HepG2 (cell line): Measurements from ENCODE around the gene NAV2. TPM values are rescaled to one million over a fixed set of nuclear protein-coding genes. Genes with fewer than 3 reads are reported as not detected.

Experiments
- ARID2 ChIP-seq: sonication (generic); formaldehyde crosslinking; IDR thresholded peaks from 2 replicates; pipeline ENCODE4 v1.8.1; 2022; ENCODE audit warnings: mild to moderate bottlenecking, missing genetic modification reagents, borderline replicate concordance
- NR2F2 ChIP-seq: IDR thresholded peaks from 2 replicates; pipeline ENCODE4 v1.6.1; 2012; ENCODE audit warnings: low read depth, inconsistent platforms, borderline replicate concordance
- RFXAP ChIP-seq: sonication (generic); formaldehyde crosslinking; IDR thresholded peaks from 2 replicates; pipeline ENCODE4 v1.4.0; 2020; ENCODE audit warnings: missing genetic modification reagents, borderline replicate concordance
- ZNF615 ChIP-seq: sonication (generic); formaldehyde crosslinking; IDR thresholded peaks from 2 replicates; pipeline ENCODE4 v1.5.0; 2020; ENCODE audit warnings: mild to moderate bottlenecking, missing genetic modification reagents, borderline replicate concordance
- ZNF800 ChIP-seq: sonication (generic); formaldehyde crosslinking; IDR thresholded peaks from 2 replicates; pipeline ENCODE4 v1.4.0; 2020; ENCODE audit warnings: missing genetic modification reagents
- polyA plus RNA-seq, 8 experiments: library from polyadenylated mRNA; depleted of rRNA in 3 of 8; stranded (reverse) in 7 of 8; unstranded in 1 of 8; fragments of >200 nt; fragmentation: Illumina TruSeq in 4 of 8; extraction: Trizol in 4 of 8; gene quantifications; 2 replicates each; pipeline versions ENCODE4 v1.2.1 to v1.2.3, GENCODE V29; 2011 to 2016; ENCODE audit warnings: low read depth in 4 of 8, missing spikeins in 1 of 8, mixed read lengths in 1 of 8; ENCODE audit not compliant: insufficient read depth in 1 of 8
- total RNA-seq, 5 experiments: library from RNA; depleted of rRNA; stranded (reverse); fragments of >200 nt; fragmentation: Illumina TruSeq; extraction: Trizol; gene quantifications; 2 replicates each; pipeline ENCODE4 v1.2.3, GENCODE V29; 2016; ENCODE audit warnings: low read depth in 1 of 5
- TF ChIP-seq, protein P1 (sequence below): sonication (generic); formaldehyde crosslinking; IDR thresholded peaks from 2 replicates; pipeline ENCODE4 v1.5.0; 2020; ENCODE audit warnings: mild to moderate bottlenecking, missing genetic modification reagents
- TF ChIP-seq, protein P2 (sequence below): IDR thresholded peaks from 2 replicates; pipeline ENCODE4 v1.6.1; 2016
- TF ChIP-seq, protein P3 (sequence below): sonication (generic); formaldehyde crosslinking; IDR thresholded peaks from 2 replicates; pipeline ENCODE4 v1.4.0; 2020; ENCODE audit warnings: missing genetic modification reagents, borderline replicate concordance

Gene NAV2
- total and polyA plus RNA-seq, 2 of the 13 experiments (the other 11 are each of a cell fraction or from before 2014, with no cell fraction given), result 9.3 to 34.6 TPM

DNA sequence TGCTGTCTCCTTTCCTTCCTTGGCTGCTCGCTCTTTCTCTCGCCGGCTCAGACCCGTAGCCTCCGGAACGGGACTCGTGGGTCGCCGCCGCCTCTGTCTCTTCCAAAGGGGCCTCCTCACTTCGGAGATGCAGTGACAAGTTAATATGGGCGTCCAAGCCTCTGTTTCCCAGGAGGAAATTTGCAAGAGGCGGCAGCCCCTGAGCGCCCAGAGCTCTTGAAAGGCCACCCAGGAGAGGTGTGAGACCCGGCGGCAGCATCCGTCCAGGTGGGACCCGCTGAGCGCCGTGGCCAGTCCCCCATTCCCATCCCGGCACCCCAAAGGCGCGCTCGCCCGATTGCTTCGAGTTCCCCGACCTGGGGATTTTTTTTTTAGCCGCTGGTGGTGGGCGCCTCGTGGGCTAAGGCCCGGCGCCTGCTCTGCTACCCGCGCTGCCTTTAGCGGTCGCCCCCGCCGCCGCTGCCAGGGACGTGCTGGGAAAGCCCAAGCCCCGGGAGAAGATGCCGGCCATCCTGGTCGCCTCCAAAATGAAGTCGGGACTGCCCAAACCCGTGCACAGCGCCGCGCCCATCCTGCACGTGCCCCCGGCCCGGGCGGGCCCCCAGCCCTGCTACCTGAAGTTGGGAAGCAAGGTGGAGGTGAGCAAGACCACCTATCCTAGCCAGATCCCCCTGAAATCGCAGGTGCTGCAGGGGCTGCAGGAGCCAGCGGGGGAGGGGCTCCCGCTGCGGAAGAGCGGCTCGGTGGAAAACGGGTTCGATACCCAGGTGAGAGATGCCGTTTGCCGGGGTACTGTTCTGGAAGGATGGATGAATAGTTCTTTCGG is 772 bp downstream of the NAV2 start (continued):
- TF ChIP-seq, protein P1, sequence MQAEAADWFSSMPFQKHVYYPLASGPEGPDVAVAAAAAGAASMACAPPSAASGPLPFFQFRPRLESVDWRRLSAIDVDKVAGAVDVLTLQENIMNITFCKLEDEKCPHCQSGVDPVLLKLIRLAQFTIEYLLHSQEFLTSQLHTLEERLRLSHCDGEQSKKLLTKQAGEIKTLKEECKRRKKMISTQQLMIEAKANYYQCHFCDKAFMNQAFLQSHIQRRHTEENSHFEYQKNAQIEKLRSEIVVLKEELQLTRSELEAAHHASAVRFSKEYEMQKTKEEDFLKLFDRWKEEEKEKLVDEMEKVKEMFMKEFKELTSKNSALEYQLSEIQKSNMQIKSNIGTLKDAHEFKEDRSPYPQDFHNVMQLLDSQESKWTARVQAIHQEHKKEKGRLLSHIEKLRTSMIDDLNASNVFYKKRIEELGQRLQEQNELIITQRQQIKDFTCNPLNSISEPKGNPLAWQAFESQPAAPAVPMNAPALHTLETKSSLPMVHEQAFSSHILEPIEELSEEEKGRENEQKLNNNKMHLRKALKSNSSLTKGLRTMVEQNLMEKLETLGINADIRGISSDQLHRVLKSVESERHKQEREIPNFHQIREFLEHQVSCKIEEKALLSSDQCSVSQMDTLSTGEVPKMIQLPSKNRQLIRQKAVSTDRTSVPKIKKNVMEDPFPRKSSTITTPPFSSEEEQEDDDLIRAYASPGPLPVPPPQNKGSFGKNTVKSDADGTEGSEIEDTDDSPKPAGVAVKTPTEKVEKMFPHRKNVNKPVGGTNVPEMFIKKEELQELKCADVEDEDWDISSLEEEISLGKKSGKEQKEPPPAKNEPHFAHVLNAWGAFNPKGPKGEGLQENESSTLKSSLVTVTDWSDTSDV (CRISPR knock-in tag), result no peak
- TF ChIP-seq NR2F2, result no peak
- no peak for TF ChIP-seq ZNF615 (CRISPR knock-in tag)
- TF ChIP-seq ZNF800 (CRISPR knock-in tag), result no peak
- TF ChIP-seq, protein P2, sequence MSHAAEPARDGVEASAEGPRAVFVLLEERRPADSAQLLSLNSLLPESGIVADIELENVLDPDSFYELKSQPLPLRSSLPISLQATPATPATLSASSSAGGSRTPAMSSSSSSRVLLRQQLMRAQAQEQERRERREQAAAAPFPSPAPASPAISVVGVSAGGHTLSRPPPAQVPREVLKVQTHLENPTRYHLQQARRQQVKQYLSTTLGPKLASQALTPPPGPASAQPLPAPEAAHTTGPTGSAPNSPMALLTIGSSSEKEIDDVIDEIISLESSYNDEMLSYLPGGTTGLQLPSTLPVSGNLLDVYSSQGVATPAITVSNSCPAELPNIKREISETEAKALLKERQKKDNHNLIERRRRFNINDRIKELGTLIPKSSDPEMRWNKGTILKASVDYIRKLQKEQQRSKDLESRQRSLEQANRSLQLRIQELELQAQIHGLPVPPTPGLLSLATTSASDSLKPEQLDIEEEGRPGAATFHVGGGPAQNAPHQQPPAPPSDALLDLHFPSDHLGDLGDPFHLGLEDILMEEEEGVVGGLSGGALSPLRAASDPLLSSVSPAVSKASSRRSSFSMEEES (CRISPR knock-in tag), result no peak
- TF ChIP-seq, protein P3, sequence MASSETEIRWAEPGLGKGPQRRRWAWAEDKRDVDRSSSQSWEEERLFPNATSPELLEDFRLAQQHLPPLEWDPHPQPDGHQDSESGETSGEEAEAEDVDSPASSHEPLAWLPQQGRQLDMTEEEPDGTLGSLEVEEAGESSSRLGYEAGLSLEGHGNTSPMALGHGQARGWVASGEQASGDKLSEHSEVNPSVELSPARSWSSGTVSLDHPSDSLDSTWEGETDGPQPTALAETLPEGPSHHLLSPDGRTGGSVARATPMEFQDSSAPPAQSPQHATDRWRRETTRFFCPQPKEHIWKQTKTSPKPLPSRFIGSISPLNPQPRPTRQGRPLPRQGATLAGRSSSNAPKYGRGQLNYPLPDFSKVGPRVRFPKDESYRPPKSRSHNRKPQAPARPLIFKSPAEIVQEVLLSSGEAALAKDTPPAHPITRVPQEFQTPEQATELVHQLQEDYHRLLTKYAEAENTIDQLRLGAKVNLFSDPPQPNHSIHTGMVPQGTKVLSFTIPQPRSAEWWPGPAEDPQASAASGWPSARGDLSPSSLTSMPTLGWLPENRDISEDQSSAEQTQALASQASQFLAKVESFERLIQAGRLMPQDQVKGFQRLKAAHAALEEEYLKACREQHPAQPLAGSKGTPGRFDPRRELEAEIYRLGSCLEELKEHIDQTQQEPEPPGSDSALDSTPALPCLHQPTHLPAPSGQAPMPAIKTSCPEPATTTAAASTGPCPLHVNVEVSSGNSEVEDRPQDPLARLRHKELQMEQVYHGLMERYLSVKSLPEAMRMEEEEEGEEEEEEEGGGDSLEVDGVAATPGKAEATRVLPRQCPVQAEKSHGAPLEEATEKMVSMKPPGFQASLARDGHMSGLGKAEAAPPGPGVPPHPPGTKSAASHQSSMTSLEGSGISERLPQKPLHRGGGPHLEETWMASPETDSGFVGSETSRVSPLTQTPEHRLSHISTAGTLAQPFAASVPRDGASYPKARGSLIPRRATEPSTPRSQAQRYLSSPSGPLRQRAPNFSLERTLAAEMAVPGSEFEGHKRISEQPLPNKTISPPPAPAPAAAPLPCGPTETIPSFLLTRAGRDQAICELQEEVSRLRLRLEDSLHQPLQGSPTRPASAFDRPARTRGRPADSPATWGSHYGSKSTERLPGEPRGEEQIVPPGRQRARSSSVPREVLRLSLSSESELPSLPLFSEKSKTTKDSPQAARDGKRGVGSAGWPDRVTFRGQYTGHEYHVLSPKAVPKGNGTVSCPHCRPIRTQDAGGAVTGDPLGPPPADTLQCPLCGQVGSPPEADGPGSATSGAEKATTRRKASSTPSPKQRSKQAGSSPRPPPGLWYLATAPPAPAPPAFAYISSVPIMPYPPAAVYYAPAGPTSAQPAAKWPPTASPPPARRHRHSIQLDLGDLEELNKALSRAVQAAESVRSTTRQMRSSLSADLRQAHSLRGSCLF, result no peak
- no peak for TF ChIP-seq RFXAP (CRISPR knock-in tag)
- TF ChIP-seq ARID2 (CRISPR knock-in tag), result no peak
